GM12864 (cell line): Measurements from ENCODE around the gene SYK.

Source experiments
- DNase-seq: peaks from one replicate; pipeline ENCODE4 v3.0.0-alpha.2; 2011; ENCODE audit warnings: low read depth
- H3K4me3 ChIP-seq: 2 replicates; pipeline ENCODE4 v1.5.1; 2011; ENCODE audit warnings: mild to moderate bottlenecking, low read depth, low read length, control low read depth
- CTCF ChIP-seq: IDR thresholded peaks from 2 replicates; pipeline ENCODE4 v1.5.1; 2011; ENCODE audit warnings: low read depth, mild to moderate bottlenecking, moderate library complexity, low read length, control low read depth, inconsistent platforms; ENCODE audit errors: missing control alignments

Gene SYK

DNA sequence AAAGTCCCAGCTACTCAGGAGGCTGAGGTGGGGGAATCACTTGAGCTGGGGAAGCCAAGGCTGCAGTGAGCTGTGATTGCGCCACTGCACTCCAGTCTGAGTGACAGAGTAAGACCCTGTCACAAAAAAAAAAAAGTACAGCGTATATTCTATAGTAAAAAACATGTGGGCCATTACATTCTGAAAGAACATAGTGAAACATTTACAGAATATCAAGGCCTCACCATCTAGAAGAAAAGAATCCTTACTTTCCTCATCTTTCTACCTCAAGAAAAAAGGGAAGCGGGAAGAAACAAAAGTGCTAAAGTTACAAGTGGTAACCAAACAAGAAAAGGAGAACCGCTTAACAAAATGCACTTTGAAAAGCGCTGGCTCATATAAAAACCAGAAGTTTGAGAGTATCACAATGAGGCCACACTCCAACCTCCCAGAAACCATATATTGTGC, 5.7 kb upstream of the SYK start:
- no peak for TF ChIP-seq CTCF
- no peak for DNase-seq
- peak overlapping the region; percentile 28; the same call in 1 of the 2 replicates for H3K4me3 ChIP-seq

DNA sequence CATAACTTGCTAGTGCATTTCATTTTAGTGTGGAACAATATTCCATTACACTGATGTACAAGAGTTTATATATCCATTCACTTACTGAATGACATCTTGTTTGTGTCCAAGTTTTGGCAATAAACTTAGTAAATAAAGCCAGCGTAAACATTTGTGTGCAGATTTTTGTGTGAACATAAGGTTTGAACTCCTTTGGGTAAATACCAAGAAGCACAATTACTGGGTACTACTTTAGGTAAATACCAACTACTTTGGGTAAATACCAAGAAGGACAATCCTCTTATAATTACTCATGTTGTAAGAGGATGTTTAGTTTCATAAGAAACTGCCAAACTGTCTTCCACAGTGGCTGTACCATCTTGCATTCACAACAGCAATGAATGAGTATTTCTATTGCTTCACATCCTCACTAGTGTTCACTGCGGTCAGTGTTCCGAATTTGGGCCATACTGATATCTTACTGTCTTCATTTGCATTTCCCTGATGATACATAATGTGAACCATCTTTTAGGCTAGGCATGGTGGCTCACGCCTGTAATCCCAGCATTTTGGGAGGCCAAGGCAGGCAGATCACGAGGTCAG, 2.3 kb upstream of the SYK start:
- H3K4me3 ChIP-seq, result no peak overlapping the region
- no peak for DNase-seq
- no peak for TF ChIP-seq CTCF

DNA sequence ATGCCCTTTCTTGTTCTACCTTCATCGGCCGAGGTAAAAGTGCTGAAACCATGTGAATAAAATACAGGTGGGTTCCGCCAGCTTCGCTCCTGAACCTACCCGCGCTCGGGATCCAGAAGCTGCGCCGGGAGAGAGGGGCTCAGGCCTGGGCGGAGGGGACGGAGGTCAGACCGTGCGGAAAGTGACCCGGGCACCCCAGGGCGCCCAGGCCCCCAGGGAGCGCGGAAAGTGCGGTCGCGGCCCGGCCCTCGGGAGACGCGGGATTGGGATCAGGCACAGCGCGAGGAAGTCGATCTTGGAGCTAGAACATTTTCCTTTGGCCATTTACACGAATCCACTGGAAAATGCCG, 329 bp downstream of the SYK start:
- no peak for DNase-seq
- no peak for TF ChIP-seq CTCF
- peak overlapping the region; percentile 72 for H3K4me3 ChIP-seq

- H3K4me3 ChIP-seq, result peak overlapping the region; percentile 72
Measured at GRCh38 chr9:90802386-90802985, 867 bp downstream of the SYK start.

DNA sequence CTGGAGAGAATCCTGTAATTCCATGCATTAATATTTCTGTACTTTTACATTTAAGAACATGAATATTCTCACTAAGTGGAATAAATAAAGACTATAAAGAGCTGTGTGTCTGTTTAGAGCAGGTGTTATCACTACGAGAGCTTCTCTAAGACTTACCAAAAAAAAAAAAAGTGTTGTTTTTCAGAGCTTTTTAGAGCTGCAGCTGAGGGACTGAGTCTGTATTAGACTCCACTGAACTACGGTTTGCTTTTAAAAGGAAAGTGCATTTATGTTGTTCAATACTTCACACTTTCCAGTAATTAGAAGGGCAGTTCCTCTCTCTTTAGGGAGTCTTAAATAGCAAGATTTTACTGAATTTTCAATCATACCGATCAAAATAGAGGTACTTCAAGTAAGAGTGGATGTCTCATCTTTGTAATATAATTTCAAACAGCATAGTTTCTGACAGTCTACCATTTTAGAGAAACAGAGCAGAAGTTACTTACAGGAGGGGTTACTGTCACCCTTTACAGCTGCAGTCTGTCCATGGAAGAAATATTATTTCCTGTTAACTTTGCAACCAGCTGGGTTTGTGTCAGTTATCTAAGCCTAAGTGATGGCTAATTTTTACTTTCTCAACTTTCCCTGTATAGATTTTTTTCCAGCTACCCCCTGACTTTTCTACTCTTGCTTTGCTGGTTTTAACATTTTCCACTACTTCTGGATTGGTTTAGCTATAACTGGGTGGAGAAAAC, 2.4 kb downstream of the SYK start:
- no peak for TF ChIP-seq CTCF
- DNase-seq, result no peak
- peak overlapping the region; percentile 72 for H3K4me3 ChIP-seq

More at GRCh38 chr9:90802386-90802985, 867 bp downstream of the SYK start:
- no peak for TF ChIP-seq CTCF
- DNase-seq, result no peak

DNA sequence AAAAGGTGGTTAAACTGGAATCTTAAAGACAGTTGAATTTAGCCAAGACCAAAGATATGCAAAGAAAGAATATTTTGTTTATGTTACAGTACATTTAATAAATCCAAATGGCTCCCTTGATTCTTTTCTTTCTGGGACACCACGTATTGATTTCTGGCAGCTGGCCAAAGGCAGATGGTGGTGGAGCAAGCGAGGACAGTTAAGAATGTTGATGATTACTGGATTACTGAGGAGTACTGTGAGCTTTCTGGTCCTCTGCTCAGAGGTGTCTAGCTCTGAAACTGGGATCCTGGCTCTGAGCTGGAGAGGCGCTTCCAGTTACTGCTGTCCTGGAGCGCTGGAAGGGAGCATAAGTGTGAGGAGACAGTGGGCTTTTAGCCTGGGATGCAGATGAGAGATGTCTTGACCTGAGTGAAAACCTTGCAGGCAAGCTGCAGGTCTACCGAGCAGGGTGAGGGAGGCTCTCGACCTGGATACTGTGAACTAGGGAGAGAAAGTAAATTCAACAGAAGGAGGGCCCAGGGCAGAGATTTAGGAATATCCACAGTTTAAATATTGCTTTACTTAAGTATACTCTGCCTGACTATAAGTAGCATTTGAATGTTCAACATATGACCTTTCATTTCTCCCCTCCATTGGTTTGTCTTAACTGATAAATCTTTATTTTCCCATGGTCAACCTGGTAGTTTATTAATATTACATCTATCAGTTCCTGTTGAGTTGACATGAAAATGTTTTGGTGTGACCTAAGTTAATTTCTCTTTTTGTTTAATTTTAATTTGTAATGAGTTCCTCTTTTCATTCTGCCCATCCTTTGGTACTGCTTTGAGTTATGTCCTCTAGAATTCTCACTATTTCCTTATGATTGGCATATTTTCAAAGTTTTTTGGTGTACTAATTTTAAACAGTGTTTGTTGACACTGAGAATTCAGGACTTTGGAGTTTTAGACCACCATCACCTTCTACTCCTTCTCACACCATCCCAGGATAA, 3.7 kb downstream of the SYK start:
- H3K4me3 ChIP-seq, result peak overlapping the region; percentile 37
- no peak for TF ChIP-seq CTCF
- DNase-seq, result no peak
